Omental fat pad (tissue), 4 donors: Measurements from ENCODE around the gene SFTPA2. TPM values are rescaled to one million over a fixed set of nuclear protein-coding genes. Genes with fewer than 3 reads are reported as not detected.

Source experiments
- ATAC-seq: fragments of 150-250 bp; one replicate; pipeline ENCODE4 v1.9.1; 2016; ENCODE audit warnings: mild to moderate bottlenecking, moderate library complexity; ENCODE audit not compliant: low FRiP score
- DNase-seq: peaks from one replicate; pipeline ENCODE4 v3.0.0-alpha.2; 2019; ENCODE audit warnings: low spot score
- small RNA-seq: library from RNA; depleted of rRNA; stranded (forward); fragments of <200 nt; gene quantifications from one replicate; pipeline ENCODE3, GENCODE V24; 2016
- total RNA-seq, 4 donors: library from RNA; depleted of rRNA; stranded (reverse); fragments of >200 nt; gene quantifications; one replicate each; pipeline ENCODE4 v1.1.0, GENCODE V29; 2016
- TF ChIP-seq, protein P1 (sequence below), 3 donors: fragments of 450-650 bp; IDR thresholded peaks; one replicate each; pipeline ENCODE4 v1.5.1; 2016 to 2017; ENCODE audit warnings: antibody characterized with exemption in 3 of 3, mild to moderate bottlenecking in 3 of 3, moderate library complexity in 2 of 3

Gene SFTPA2
- total RNA-seq, 4 donors from 2014 or later: 0.25 TPM; not detected in 3

DNA sequence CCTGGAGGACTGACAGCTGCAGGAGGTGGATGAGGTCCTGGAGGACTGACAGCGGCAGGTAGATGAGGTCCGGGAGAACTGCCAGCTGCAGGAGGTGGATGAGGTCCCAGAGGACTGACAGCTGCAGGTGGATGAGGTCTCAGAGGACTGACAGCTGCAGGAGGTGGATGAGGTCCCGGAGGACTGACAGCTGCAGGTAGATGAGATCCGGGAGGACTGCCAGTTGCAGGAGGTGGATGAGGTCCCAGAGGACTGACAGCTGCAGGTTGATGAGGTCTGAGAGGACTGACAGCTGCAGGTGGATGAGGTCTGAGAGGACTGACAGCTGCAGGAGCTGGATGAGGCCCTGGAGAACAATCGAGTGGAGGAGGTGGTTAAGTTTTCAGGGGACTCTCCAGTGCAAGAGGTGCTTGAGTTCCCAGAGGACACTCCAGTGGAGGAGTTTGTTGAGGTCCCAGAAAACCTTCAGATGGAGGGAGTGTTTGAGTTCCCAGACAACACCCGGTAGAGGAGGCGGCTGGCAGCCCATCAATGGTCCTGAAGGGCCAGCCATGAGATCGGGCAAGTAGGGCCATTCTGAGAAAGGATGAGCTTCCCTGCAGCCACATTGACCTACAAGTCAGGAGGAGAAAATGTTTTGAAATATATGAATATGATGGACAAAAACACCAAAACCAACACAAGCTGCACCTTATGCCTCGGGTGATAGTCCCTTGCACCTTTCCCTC, 52.6 kb downstream of the SFTPA2 start:
- ATAC-seq: no peak
- TF ChIP-seq, protein P1, sequence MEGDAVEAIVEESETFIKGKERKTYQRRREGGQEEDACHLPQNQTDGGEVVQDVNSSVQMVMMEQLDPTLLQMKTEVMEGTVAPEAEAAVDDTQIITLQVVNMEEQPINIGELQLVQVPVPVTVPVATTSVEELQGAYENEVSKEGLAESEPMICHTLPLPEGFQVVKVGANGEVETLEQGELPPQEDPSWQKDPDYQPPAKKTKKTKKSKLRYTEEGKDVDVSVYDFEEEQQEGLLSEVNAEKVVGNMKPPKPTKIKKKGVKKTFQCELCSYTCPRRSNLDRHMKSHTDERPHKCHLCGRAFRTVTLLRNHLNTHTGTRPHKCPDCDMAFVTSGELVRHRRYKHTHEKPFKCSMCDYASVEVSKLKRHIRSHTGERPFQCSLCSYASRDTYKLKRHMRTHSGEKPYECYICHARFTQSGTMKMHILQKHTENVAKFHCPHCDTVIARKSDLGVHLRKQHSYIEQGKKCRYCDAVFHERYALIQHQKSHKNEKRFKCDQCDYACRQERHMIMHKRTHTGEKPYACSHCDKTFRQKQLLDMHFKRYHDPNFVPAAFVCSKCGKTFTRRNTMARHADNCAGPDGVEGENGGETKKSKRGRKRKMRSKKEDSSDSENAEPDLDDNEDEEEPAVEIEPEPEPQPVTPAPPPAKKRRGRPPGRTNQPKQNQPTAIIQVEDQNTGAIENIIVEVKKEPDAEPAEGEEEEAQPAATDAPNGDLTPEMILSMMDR (IDR thresholded peaks at IDR 0.05): no peak

More for the DNA sequence above, 52.6 kb downstream of the SFTPA2 start:
- no peak for DNase-seq

Small RNA genes within 50 kb of the gene (small RNA-seq; reads per million reads assigned to genes)
- gene BX248123.2: not detected
- gene RPS12P18: not detected

Other genes with a start within 250 kb of the SFTPA2 start
- 100 to 1,000 TPM in 2 of 4 donors, 10 to 100 TPM in 2; 34.2 to 141 (median 94.5) TPM for gene PPIF, start 212.9 kb downstream of the SFTPA2 start, total RNA-seq
- 10 to 100 TPM; 47.1 to 73.6 (median 55.5) TPM for gene ZCCHC24, start 114.8 kb downstream of the SFTPA2 start, total RNA-seq
- gene EIF5AL1, start 47.9 kb downstream of the SFTPA2 start, total RNA-seq: under 1 TPM in 3 of 4 donors, not detected in 1; 0.19 to 0.24 (median 0.19) TPM
- not detected for gene SFTPA1, start 50.5 kb upstream of the SFTPA2 start, total RNA-seq
- under 1 TPM; 0.19 to 0.84 (median 0.28) TPM for gene NUTM2B, start 142.8 kb upstream of the SFTPA2 start, total RNA-seq